Heart left ventricle (tissue), 16 donors: ENCODE results near the gene RASSF5. TPM values are rescaled to one million over a fixed set of nuclear protein-coding genes. Genes with fewer than 3 reads are reported as not detected.

Source experiments
- ATAC-seq, 4 donors: fragments of 200-7000 bp; cut with Tn5 transposase; one replicate each; pipeline ENCODE4 v1.9.1; 2020 to 2022; ENCODE audit warnings: moderate library complexity in 4 of 4, mild to moderate bottlenecking in 3 of 4, moderate number of reproducible peaks in 1 of 4
- DNase-seq, 5 donors: peaks; one replicate each; pipeline ENCODE4 v3.0.0-alpha.2; 2020
- H3K27ac ChIP-seq, 12 donors: fragments of 200-600 bp; sonication (generic) in 4 of 12; one replicate each; pipeline versions ENCODE4 v1.5.0 to v1.8.0; 2016 to 2022; ENCODE audit warnings: mild to moderate bottlenecking in 2 of 12
- H3K27me3 ChIP-seq, 9 donors: fragments of 200-600 bp; sonication (generic) in 2 of 9; one replicate each; pipeline versions ENCODE4 v1.5.1 to v1.8.0; 2016 to 2022; ENCODE audit warnings: mild to moderate bottlenecking in 3 of 9
- H3K36me3 ChIP-seq, 9 donors: fragments of 200-600 bp; sonication (generic) in 2 of 9; one replicate each; pipeline versions ENCODE4 v1.5.0 to v1.8.0; 2018 to 2022; ENCODE audit warnings: mild to moderate bottlenecking in 2 of 9
- H3K4me1 ChIP-seq, 12 donors: fragments of 200-600 bp; sonication (generic) in 4 of 12; one replicate each; pipeline versions ENCODE4 v1.5.0 to v1.8.0; 2016 to 2022; ENCODE audit warnings: mild to moderate bottlenecking in 3 of 12
- H3K4me3 ChIP-seq, 12 donors: fragments of 200-600 bp; sonication (generic) in 4 of 12; one replicate each; pipeline versions ENCODE4 v1.5.0 to v1.8.0; 2017 to 2022; ENCODE audit warnings: mild to moderate bottlenecking in 9 of 12, moderate library complexity in 4 of 12
- H3K9me3 ChIP-seq, 12 donors: fragments of 200-600 bp; sonication (generic) in 4 of 12; one replicate each; pipeline versions ENCODE4 v1.5.0 to v1.8.0; 2016 to 2022; ENCODE audit warnings: mild to moderate bottlenecking in 1 of 12
- POLR2A ChIP-seq, 2 donors: fragments of 450-650 bp; IDR thresholded peaks; one replicate each; pipeline ENCODE4 v1.6.1; 2017; ENCODE audit warnings: antibody characterized with exemption in 2 of 2, mild to moderate bottlenecking in 2 of 2, moderate library complexity in 2 of 2
- WGBS, 4 donors: extraction: QIAGEN DNeasy Blood & Tissue Kit in 2 of 4; methylation state at CpG; one replicate each; pipeline versions ENCODE4 v1.1.5 to v1.1.7; 2013 to 2018; 5-methylcytosine and 5-hydroxymethylcytosine counted together
- intact Hi-C, 10 donors: fragments of 100-400 bp; cut with DNase I; formaldehyde crosslinking; loops; one replicate each; pipeline versions ENCODE4 v1.11.1 to v1.14.2; 2022
- polyA plus RNA-seq, 2 donors: library from polyadenylated mRNA; stranded (reverse); fragments of 200-250 nt; gene quantifications; one replicate each; pipeline ENCODE4 v1.2.3, GENCODE V29; 2013
- total RNA-seq, 9 donors: library from RNA; depleted of rRNA in 2 of 9; stranded (reverse); fragments of >200 nt in 2 of 9; fragmentation: NEBNext Ultra II Directional in 3 of 9; extraction: Animal tissue kit (Norgen Biotek cat#: 25700) in 3 of 9; gene quantifications; one replicate each; pipeline versions ENCODE4 v1.1.0 to v1.2.4, GENCODE V29; 2016 to 2023
- TF ChIP-seq, protein P1 (sequence below), 12 donors: fragments of 200-600 bp; sonication (generic) in 4 of 12; IDR thresholded peaks; one replicate each; pipeline versions ENCODE4 v1.5.0 to v1.8.0; 2018 to 2022; ENCODE audit warnings: antibody characterized with exemption in 12 of 12, mild to moderate bottlenecking in 5 of 12
- donor health status: ischemic (EF 13 %, LVEDD 7.1; RV severe dilation, severe dysfunction).
- donor health status: healthy with polysubstance abuse.
- donor health status: DM: no; HTN: yes; CAD: no.
- donor health status: DM: no; HTN: no; CAD: no.
- donor health status: ischemic (EF 25% LVEDD 6.9; RV normal size, moderate dysfunction).
- donor health status: ischemic (EF 25% LVEDD 5.7; RV mildly dilated, moderate dysfunction).
- donor health status: healthy.
- donor health status: DM: yes; HTN: yes; CAD: no.
- donor health status: ischemic (EF 35%, LVEDD 5.7; RV mildly dilated, moderate dysfunction).
- donor health status: nonischemic (EF 11% LVEDD 7.7; RV severe dilation, severe dysfunction).
- donor health status: DM: yes; HTN: yes; CAD: no.
- donor health status: PGD.
- donor health status: ischemic (EF 29% LVEDD 5.4; RV normal size, mild dysfunction).
- donor health status: nonischemic (EF 23%, LVEDD 6.1; RV moderate dilation, normal function).

RASSF5 gene
- total and polyA plus RNA-seq, 11 donors: 1.3 to 27.4 (median 5.6) TPM

DNA sequence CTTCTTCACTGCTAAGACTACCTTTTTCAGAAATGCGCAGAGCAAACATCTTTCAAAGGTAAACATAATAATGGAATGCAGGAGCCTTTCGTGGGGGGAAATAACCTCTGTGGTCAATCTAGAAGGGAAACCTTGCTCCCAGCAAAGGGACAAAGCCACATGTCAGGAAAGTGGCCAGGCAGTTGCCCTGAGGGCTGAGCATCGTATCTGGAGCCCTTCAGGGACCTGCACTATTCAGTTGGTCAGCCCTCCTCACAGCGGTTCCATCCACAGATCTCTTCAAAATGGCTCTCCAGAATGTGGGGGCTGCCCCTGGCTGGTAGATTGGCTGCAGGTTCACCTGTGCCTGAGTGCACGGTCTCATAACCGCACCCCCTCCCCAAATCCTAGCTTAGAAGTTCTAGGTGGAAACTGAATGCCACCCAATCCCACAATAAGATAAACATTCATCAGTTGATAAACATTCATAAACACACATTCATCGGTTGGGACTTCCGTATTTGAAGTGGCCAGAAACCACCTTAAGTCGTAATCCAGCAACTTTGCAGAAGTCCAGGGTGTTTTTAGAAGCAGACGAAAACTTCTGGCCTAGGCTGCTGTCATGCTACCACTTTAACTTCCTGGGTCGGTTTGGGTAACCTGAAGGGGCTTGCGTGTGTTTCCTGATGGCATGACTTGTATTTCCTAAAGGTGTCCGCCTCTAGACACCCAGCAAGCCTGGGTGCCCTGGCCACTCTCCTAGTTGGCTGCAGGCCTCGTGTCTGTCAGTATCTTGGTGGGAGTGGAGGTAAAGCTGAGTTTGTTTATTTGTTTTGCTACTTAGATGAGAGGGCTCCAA, 50.5 kb downstream of the RASSF5 start:
- Histone ChIP-seq H3K27me3 (no peaks in the 10 kb centered on the region), H3K27ac (peak overlapping the region in 11 of 12 donors; percentile 23 to 98 (median 70)), H3K4me3 (peak overlapping the region; percentile 48 to 81 (median 64)), H3K4me1 (peaks cover 5 to 79% (median 48%) of the 10 kb centered on the region in 12 donors), H3K9me3 (no peaks in the 10 kb centered on the region), H3K36me3 (peaks cover 0 to 13% (median 0%) of the 10 kb centered on the region in 9 donors)
- ATAC-seq (peak in 2 of 4 donors; percentile 1 to 6), DNase-seq (no peak)
- TF ChIP-seq, protein P1, sequence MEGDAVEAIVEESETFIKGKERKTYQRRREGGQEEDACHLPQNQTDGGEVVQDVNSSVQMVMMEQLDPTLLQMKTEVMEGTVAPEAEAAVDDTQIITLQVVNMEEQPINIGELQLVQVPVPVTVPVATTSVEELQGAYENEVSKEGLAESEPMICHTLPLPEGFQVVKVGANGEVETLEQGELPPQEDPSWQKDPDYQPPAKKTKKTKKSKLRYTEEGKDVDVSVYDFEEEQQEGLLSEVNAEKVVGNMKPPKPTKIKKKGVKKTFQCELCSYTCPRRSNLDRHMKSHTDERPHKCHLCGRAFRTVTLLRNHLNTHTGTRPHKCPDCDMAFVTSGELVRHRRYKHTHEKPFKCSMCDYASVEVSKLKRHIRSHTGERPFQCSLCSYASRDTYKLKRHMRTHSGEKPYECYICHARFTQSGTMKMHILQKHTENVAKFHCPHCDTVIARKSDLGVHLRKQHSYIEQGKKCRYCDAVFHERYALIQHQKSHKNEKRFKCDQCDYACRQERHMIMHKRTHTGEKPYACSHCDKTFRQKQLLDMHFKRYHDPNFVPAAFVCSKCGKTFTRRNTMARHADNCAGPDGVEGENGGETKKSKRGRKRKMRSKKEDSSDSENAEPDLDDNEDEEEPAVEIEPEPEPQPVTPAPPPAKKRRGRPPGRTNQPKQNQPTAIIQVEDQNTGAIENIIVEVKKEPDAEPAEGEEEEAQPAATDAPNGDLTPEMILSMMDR (IDR thresholded peaks at IDR 0.05): no peak
- TF ChIP-seq POLR2A (IDR thresholded peaks at IDR 0.05): no peak
- intact Hi-C loops: no loop called here
- 65 to 73% (median 69%) methylated on average over 14 of the region's 14 CpGs for WGBS, 4 donors

DNA sequence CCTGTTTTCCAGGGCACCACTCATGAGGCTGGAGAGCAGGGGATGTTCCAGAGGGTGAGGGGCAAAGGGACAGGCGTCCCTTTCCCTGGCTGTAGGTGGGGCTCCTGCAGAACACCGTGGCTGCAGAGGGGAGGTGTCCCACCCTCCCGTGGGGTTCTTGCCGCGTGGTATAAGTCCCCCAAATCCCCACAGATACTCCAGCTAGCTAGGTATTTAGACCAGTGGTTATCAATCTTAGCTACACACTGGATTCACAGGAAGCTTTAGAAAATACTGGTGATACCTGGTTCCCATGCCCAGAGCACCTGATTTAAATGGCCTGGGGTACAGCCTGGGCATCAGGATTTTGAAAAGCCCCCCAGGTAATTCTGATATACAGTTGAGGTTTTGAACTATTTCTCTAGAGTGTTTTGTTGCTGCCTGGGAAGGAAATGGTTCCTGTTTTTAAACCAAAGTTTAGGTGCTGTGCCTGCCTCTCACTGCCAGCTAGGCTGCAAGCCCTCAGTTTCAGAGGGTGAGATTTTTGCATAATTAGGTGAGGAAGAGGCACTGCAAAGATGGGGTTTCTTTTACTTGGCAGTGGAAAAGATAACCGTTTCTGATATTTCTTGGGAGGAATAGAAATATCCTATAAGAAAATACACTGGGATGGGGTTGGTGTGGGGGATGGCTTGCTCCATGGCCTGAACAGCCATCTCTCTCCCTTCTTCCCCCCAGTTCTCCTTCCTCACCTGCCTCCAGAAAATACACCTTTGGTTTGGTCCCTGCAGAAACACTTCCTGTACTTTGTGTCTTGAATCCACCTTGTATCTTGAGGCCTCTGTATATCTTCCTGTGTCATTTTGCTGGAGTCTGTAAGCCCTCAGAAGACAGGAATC, 51.7 kb downstream of the RASSF5 start:
- intact Hi-C loops: no loop called here

GRCh38 chr1:206559672-206559995, 52.3 kb downstream of the RASSF5 start:
- intact Hi-C loops: no loop called here
- peaks cover 0 to 24% (median 0%) of the 10 kb centered on the region in 9 donors for H3K36me3 ChIP-seq
- 44 to 61% (median 53%) methylated on average over 5 of the region's 5 CpGs for WGBS, 4 donors
- TF ChIP-seq, protein P1 (IDR thresholded peaks at IDR 0.05): no peak
- TF ChIP-seq POLR2A (IDR thresholded peaks at IDR 0.05): no peak
- H3K9me3 ChIP-seq: no peaks in the 10 kb centered on the region
- H3K27me3 ChIP-seq: no peaks in the 10 kb centered on the region
- peak overlapping the region in 2 of 12 donors; percentile 64 to 72 for H3K4me3 ChIP-seq
- DNase-seq (no peak), ATAC-seq (no peak)
- H3K4me1 ChIP-seq: peaks cover 5 to 94% (median 50%) of the 10 kb centered on the region in 12 donors
- peak overlapping the region in 11 of 12 donors; percentile 9 to 98 (median 59) for H3K27ac ChIP-seq

More for the DNA sequence above, 51.7 kb downstream of the RASSF5 start:
- no peak for ATAC-seq
- WGBS, 4 donors: 80 to 89% (median 88%) methylated on average over 3 to 6 of the region's 6 CpGs
- Histone ChIP-seq H3K4me3 (peak overlapping the region in 7 of 12 donors; percentile 37 to 72 (median 64)), H3K36me3 (peaks cover 0 to 19% (median 0%) of the 10 kb centered on the region in 9 donors), H3K9me3 (no peaks in the 10 kb centered on the region), H3K27ac (peak overlapping the region in 7 of 12 donors; percentile 9 to 98 (median 76)), H3K27me3 (no peaks in the 10 kb centered on the region), H3K4me1 (peaks cover 5 to 91% (median 51%) of the 10 kb centered on the region in 12 donors)
- TF ChIP-seq, protein P1 (IDR thresholded peaks at IDR 0.05): no peak
- TF ChIP-seq POLR2A (IDR thresholded peaks at IDR 0.05): no peak
- DNase-seq: no peak
